GM12801 (cell line): Measurements from ENCODE around the gene ZNF750.

Source experiments
- TF ChIP-seq, protein P1 (sequence below): IDR thresholded peaks from one replicate; pipeline ENCODE4 v1.5.1; 2011; ENCODE audit warnings: control low read depth; ENCODE audit not compliant: insufficient read length; ENCODE audit errors: extremely low read depth

The ZNF750 gene

DNA sequence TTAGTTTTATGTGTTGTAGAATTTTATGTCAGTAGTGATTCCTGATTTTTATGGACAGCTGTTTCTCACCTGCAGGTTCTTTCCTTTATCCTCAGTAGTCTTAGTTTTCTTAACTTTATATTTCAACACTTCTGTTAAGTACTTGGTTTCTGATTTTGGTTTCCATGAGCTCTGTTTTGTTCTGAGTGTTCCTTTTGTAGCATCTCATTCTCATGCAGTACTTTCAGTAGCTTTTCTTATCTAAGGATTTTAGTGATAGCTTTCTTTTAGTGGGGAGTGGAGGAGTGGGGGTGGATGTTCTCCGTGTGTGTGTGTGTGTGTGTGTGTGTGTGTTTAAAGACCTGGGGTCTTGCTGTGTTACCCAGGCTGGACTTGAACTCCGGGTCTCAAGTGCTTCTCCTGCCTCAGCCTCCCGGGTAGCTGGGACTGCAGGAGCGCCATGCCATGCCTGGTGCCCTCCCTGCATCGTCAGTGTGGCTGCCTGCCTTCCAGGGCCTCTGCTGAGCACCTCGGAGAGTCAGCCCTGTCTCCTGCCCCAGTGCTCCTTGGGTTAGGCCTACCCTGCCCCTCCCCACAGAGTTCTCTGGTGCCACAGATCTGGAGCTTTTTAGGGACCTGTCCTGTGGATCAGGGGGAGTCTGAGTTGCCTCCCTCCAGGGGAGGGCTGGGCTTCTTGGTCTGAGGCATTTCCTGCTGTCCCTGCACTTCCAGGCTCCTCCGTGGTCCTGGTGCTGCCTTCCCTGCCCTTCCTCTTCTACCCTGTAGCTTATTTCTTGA is 4.3 kb upstream of the ZNF750 start:
- TF ChIP-seq, protein P1, sequence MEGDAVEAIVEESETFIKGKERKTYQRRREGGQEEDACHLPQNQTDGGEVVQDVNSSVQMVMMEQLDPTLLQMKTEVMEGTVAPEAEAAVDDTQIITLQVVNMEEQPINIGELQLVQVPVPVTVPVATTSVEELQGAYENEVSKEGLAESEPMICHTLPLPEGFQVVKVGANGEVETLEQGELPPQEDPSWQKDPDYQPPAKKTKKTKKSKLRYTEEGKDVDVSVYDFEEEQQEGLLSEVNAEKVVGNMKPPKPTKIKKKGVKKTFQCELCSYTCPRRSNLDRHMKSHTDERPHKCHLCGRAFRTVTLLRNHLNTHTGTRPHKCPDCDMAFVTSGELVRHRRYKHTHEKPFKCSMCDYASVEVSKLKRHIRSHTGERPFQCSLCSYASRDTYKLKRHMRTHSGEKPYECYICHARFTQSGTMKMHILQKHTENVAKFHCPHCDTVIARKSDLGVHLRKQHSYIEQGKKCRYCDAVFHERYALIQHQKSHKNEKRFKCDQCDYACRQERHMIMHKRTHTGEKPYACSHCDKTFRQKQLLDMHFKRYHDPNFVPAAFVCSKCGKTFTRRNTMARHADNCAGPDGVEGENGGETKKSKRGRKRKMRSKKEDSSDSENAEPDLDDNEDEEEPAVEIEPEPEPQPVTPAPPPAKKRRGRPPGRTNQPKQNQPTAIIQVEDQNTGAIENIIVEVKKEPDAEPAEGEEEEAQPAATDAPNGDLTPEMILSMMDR = no peak

DNA sequence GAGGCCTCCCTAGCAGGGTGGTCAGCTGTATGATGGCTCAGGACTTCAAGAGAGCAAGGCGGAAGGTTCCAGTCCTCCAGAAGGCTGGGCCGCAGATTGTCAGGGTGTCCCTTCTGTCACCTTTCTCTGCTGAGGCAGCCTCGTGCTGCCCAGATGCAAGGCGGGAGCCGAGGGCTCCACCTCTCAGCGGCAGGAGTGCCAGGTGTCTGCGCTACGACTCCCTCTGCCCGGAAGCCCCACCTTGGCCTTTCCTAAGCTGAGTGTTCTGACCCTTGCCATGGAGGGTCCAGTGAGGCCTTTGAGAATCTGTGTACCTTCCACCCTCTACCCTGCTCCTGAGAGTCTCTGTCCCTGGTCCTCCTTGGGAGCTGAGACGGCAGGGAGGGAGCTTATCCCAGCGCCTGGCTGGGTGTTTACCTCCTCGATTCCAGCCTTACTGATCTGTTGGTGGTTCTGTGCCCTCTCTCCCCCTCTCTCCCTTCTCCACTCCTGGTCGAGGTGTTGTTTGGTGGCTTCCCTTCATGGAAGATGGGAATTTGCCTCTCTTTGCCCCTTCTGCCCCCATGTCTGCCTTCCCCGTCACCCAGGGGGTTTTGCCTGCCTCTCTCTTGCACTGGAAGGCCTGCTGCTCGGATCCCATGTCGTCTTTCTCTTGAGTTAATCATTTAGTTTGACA is 2.2 kb upstream of the ZNF750 start:
- TF ChIP-seq, protein P1 = no peak

DNA sequence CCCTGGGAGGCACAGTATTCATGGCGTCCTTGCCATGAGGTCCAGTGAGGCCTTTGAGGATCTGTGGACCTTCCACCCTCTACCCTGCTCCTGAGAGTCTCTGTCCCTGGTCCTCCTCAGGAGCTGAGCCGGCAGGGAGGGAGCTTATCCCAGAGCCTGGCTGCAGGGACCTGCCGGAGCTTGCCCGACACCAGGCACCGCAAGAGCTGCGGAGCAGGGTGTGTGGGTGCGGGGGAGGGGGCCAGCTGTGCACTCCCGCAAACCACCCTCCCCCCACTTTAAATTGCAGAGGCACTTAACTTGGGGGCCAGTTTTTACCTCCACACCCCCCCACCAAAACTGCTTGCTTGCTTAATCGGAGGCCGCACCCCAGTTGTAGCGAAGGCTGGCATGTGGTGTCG is 609 bp upstream of the ZNF750 start:
- TF ChIP-seq, protein P1 = no peak

DNA sequence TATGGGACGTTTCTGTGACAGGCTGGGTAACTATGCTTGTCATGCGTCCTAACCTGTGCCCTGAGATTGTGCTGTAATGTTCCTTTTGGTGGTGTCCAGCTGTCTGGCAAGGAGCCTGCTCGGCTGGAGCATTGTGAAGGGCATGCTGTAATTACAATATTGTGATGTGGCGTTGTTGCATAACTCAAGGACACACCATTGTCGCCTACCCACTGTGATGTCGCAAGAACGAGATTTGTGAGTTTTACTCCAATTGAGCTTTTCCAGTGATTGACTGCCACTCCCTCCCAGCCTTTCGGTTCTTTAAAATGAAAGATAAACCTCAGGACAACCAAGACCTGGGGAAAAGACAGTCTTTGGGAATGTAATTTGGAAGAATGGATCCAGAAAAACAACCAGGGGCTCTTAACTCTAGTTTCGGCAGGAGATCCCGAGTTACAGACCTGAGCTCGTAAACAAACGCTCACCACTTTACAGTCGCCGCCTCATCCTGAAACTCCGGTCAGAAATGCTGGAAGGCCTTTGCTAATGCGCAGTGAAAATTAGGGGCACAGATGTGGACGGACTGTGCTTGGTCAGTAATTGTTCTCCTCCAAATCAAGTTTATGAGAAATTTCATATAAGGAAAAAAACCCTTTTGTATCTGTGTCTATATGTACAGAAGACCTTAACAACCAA is 1.3 kb downstream of the ZNF750 start:
- TF ChIP-seq, protein P1 = no peak

DNA sequence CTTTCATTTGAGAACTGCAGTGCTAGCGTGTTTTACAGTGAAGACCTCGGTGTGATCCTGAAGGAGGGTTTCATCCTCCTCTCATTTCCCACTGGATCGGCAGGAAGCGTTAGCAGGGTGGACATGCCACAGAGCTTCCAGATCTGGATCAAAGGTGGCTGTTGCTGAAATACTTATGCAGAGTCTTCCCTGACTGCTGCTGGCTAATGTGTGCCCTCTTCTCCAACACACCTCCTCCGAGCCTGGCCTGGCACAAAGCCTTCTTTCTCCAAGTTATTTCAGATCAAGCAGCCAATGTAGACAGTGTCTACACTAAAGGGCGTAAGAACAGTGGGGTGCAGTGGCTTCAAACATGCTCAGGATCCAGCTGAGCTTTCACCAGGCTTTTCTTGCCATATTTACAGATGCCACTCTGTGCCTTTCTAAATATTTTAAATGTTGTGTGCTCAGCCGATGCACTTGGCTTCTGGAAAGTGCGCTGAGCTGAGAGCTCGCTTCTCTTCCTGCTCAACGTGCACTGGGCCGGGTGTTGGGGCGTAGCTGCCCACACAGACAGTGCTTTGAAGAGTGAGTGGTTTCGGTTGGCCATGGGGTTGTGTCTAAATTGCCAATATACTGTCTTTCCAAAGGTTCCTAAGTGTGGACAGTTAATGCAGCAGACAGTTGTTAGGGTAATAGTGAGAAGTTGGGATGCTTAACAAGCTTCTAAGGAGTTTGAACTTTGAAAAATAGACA is 2.1 kb downstream of the ZNF750 start:
- TF ChIP-seq, protein P1 = no peak

DNA sequence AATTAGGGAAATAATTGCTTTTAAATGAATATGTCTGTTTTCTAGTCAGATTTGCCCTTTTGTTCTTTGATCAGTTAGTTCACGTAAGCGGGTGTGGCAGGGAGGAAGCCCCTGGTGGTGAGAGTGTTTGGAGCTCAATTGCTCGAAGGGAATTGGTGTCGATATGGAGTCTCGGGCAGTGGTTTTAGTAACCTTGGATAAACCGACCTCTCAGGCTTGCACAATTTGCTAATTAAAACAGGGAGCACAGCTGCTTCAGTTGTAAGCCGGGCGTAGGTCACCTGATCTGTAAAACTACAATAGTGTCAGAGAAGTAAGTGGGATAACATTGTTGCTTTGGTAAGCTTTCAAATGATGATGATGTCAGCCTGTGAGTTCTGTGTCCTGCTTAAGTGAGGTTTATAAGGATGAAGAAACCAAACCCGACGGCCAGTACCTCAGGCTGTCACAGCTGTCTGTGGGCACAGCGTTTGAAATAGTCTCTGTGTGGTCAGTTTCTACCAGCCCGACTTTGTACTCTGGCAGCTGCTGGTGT is 2.9 kb downstream of the ZNF750 start:
- TF ChIP-seq, protein P1 = no peak
